Measurements from ENCODE around the gene TSGA10. TPM values are rescaled to one million over a fixed set of nuclear protein-coding genes. Genes with fewer than 3 reads are reported as not detected.
A peak's percentile ranks its signal among the peaks of the same experiment; 100 is the strongest.
"Not testable (repeated sequence)": the region's sequence is repeated elsewhere in the genome, so short reads cannot be mapped to it uniquely, and the experiment has no call there.

The TSGA10 gene
- total RNA-seq, 1 donor from 2014 or later = 2.5 TPM

DNA sequence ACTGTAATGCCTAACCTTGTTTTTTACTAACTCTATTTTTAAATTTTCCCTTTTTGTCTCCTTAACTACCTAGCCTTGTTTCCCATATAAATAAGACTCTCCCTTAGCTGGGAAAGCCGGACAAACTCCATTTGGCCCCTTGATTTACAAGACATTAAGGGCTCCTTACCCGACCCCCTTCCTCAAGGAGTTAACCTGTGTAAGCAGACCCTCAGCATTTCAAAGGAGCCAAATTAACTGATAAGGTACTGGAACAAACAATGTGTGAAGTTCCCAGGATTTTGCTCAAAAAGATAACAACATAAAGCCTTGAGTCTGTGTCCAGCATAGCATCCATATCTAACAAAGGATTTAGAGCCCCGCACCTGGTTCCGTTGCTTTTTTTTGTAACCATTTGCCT is 72.9 kb downstream of the TSGA10 start:
- DNase-seq (ENCODE audit: low read depth) = no peak
- no peak overlapping the region for H3K4me3 ChIP-seq (ENCODE audit: low read depth, low read length)
- no peak for TF ChIP-seq CTCF (conservative IDR thresholded peaks at IDR 0.05; ENCODE audit: low read depth, low read length)

DNA sequence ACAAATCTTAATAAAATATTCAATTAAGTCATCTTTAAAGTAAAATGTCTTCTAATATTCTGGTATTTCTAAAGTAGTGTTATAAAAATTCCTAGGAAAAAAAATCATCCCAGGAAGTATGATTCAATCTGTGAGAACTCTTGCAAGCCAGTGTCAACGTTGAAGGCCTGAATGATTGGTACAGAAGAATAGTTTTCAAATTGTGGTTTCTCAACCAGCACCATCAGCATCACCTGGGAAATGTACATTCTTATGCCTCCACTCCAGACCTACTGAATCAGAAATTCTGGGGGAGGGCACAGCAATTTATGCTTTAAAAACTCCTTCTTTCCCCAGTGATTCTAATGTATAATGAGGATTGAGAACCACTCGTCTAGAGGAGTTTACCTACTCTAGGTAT is 75.5 kb downstream of the TSGA10 start:
- H3K4me3 ChIP-seq (ENCODE audit: low read depth, low read length) = no peak overlapping the region
- DNase-seq (ENCODE audit: low read depth) = no peak
- no peak for TF ChIP-seq CTCF (conservative IDR thresholded peaks at IDR 0.05; ENCODE audit: low read depth, low read length)

DNA sequence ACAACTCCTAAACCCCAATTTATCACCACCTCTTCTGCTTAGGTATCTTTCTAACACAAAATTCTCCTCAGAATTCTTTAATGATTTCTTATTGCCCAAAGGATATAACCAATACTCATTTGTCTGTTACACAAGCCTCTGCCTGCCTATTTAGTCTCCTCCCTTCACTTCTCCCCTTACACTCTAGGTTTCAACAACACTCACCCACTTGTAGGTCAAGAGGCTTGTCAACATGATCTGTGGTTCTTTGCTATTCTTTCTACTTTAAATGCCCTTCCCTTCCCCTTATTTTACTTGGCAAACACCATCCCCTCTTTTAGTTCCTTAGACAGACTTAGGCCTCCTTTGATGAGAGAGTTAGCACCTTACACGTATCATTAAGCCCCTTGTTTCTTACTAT is 82.2 kb downstream of the TSGA10 start:
- DNase-seq (ENCODE audit: low read depth) = no peak
- TF ChIP-seq CTCF (conservative IDR thresholded peaks at IDR 0.05; ENCODE audit: low read depth, low read length) = no peak

GRCh38 chr2:99067871-99068625 is 86.7 kb downstream of the TSGA10 start:
- DNase-seq (ENCODE audit: low read depth) = no peak
- no peak for TF ChIP-seq CTCF (conservative IDR thresholded peaks at IDR 0.05; ENCODE audit: low read depth, low read length)
- H3K4me3 ChIP-seq (ENCODE audit: low read depth, low read length) = no peak overlapping the region

More for the DNA sequence above, 82.2 kb downstream of the TSGA10 start:
- no peak overlapping the region for H3K4me3 ChIP-seq (ENCODE audit: low read depth, low read length)

GRCh38 chr2:99066075-99066958 is 88.4 kb downstream of the TSGA10 start:
- DNase-seq (ENCODE audit: low read depth) = no peak
- no peak overlapping the region for H3K4me3 ChIP-seq (ENCODE audit: low read depth, low read length)
- peak; percentile 63 for TF ChIP-seq CTCF (conservative IDR thresholded peaks at IDR 0.05; ENCODE audit: low read depth, low read length)

DNA sequence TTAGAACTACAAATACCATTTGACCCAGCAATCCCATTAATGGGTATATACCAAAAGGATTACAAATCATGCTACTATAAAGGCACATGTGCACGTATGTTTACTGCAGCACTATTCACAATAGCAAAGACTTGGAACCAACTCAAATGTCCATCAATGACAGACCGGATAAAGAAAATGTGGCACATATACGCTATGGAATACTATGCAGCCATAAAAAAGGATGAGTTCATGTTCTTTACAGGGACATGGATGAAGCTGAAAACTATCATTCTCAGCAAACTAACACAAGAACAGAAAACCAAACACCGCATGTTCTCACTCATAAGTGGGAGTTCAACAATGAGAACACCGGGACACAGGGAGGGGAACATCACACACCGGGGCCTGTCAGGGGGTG is 105.6 kb downstream of the TSGA10 start:
- DNase-seq (ENCODE audit: low read depth) = not testable (repeated sequence)

GRCh38 chr2:99040736-99041300 is 113.9 kb downstream of the TSGA10 start:
- peak; percentile 12 for DNase-seq (ENCODE audit: low read depth)
- H3K4me3 ChIP-seq (ENCODE audit: low read depth, low read length) = not testable (repeated sequence)

More for the DNA sequence above, 105.6 kb downstream of the TSGA10 start:
- H3K4me3 ChIP-seq (ENCODE audit: low read depth, low read length) = not testable (repeated sequence)

Measured in epithelial cell of proximal tubule (primary cell).